Spinal cord (tissue), 10 donors: ENCODE data around the gene PITHD1. TPM values are rescaled to one million over a fixed set of nuclear protein-coding genes. Genes with fewer than 3 reads are reported as not detected.
A peak's percentile ranks its signal among the peaks of the same experiment; 100 is the strongest.
"Not testable (repeated sequence)": the region's sequence is repeated elsewhere in the genome, so short reads cannot be mapped to it uniquely, and the experiment has no call there.

ENCODE experiments used
- DNase-seq, 6 donors: peaks; one replicate each; pipeline versions ENCODE4 v3.0.0 to v3.0.0-alpha.2; 2013 to 2015; ENCODE audit warnings: low spot score in 6 of 6, low read depth in 4 of 6
- H3K27ac ChIP-seq: one replicate; pipeline ENCODE4 v1.5.1; 2013; ENCODE audit warnings: low read depth, low read length, control low read depth
- H3K27me3 ChIP-seq: one replicate; pipeline ENCODE4 v1.6.1; 2013; ENCODE audit warnings: low read length; ENCODE audit not compliant: control insufficient read depth, insufficient read depth
- H3K36me3 ChIP-seq: one replicate; pipeline ENCODE4 v1.6.1; 2013; ENCODE audit warnings: low read length; ENCODE audit not compliant: control insufficient read depth, insufficient read depth
- H3K4me1 ChIP-seq: one replicate; pipeline ENCODE4 v1.6.1; 2013; ENCODE audit warnings: low read length; ENCODE audit not compliant: control insufficient read depth, insufficient read depth
- H3K4me3 ChIP-seq: one replicate; pipeline ENCODE4 v1.5.1; 2013; ENCODE audit warnings: low read depth, low read length, control low read depth
- H3K9me3 ChIP-seq: one replicate; pipeline ENCODE4 v1.6.1; 2013; ENCODE audit warnings: low read length; ENCODE audit not compliant: control insufficient read depth, insufficient read depth
- WGBS: methylation state at CpG from one replicate; pipeline ENCODE4 v1.1.5; 2013; ENCODE audit warnings: missing lambda C conversion rate; ENCODE audit not compliant: insufficient coverage; 5-methylcytosine and 5-hydroxymethylcytosine counted together
- polyA plus RNA-seq, 2 donors: library from polyadenylated mRNA; unstranded; fragments of 120-200 nt; gene quantifications; one replicate each; pipeline ENCODE4 v1.2.1, GENCODE V29; 2013; ENCODE audit not compliant: insufficient read length in 2 of 2
- total RNA-seq, 2 donors: library from RNA; depleted of rRNA in 1 of 2; stranded (reverse); fragments of 120-200 nt in 1 of 2; fragments of >200 nt in 1 of 2; gene quantifications; one replicate each; pipeline versions ENCODE4 v1.2.3 to v1.2.4, GENCODE V29; 2013 to 2014
- donor health status: healthy.

Gene PITHD1
- total and polyA plus RNA-seq, 4 donors, result 86.3 to 137 (median 117) TPM

DNA sequence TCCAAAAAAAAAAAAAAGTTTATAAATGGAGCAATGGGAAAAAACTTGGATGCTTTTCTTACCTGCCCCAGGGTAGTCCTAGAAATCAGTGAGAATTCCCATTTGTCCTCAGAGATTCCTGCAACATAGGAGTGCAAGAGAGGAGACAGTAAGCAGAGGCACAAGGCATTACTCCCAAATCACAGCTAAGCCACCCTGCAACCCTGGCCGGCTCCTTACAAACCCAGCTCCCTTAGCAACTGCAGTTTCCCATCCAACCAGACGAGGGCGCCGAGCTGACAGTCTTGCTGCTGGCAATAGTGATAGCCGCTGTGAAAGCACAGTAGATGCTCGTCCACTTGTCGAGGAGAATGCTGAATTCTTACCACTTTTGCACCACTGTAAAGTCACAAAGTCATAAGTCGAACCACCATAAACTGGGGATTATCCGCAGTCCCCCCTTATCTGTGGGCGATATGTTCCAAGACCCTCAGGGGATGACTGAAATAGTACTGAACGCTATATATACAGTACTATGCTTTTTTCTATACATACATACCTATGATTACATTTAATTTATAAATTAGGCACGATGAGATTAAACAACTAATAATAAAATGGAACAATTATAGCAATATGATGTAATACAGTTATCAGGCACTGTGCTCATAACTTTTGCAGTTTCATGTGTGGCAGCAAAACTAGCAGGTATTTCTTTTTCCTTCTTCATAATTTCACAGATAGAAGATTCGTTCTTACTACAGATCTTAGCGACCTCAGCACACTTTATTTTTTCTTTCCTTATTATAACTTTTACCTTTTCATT is 6.0 kb upstream of the PITHD1 start:
- WGBS, result 10% methylated on average over 9 of the region's 14 CpGs
- H3K36me3 ChIP-seq, result peaks cover 20% of the 10 kb centered on the region
- no peaks in the 10 kb centered on the region for H3K9me3 ChIP-seq
- H3K4me1 ChIP-seq, result peaks cover 1% of the 10 kb centered on the region
- peak; percentile 38 to 93 (median 72) for DNase-seq
- peak overlapping the region; percentile 18 for H3K4me3 ChIP-seq
- H3K27ac ChIP-seq, result no peak overlapping the region
- no peaks in the 10 kb centered on the region for H3K27me3 ChIP-seq

DNA sequence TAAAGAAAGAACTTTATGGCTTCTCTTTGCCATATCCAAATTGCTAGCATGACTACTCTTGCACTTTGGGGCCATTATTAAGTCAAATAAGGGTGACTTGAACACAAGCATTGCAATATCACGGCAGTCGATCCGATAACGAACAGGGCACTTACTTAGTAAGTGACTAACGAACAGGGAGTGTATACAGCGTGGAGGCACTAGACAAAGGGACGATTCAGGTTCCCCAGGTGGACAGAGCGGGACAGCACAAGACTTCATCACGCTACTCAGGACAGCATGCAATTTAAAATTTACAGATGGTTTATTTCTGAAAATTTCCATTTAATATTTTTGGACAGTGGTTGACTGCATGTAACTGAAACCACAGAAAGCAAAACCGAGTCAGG is 5.4 kb upstream of the PITHD1 start:
- 69% methylated on average over 7 of the region's 10 CpGs for WGBS

DNA sequence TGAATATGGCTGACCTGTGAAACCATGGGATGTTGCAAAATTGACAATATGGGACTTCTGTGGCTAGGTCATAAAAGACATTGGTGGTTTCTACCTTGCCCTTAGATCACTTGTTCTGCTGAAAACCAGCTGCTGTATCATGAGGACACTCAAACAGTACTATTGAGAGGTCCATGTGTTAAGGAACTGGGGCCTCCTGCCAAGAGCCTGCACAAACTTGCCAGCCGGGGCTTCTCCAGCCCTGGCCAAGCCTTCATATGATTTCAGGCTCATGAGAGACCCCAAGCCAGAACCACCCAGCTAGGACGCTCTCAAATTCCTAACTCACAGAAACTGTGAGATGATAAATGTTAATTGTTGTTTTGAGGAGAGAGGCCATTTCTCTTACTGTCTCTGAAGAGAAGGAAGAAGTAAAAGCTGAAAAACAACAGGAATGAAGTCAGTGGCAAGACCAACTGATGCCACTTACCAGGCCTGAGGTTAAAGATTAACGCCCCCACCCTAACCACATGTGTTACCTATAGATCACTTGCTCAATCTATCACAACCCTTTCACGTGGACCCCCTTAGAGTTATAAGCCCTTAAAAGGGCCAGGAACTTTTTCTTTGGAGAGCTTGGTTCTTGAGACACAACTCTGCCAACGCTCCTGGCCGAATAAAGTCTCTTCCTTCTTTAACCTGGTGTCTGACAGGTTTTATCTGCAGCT is 3.9 kb upstream of the PITHD1 start:
- H3K4me1 ChIP-seq, result peaks cover 8% of the 10 kb centered on the region
- DNase-seq, result no peak
- WGBS, result 82% methylated on average over 5 of the region's 6 CpGs
- H3K9me3 ChIP-seq, result no peaks in the 10 kb centered on the region
- no peaks in the 10 kb centered on the region for H3K27me3 ChIP-seq
- no peak overlapping the region for H3K4me3 ChIP-seq
- H3K27ac ChIP-seq, result no peak overlapping the region
- peaks cover 11% of the 10 kb centered on the region for H3K36me3 ChIP-seq

More for the DNA sequence above, 5.4 kb upstream of the PITHD1 start:
- no peak overlapping the region for H3K4me3 ChIP-seq
- no peak overlapping the region for H3K27ac ChIP-seq
- DNase-seq, result no peak
- peaks cover 7% of the 10 kb centered on the region for H3K4me1 ChIP-seq
- H3K27me3 ChIP-seq, result no peaks in the 10 kb centered on the region
- no peaks in the 10 kb centered on the region for H3K9me3 ChIP-seq
- H3K36me3 ChIP-seq, result peaks cover 20% of the 10 kb centered on the region

DNA sequence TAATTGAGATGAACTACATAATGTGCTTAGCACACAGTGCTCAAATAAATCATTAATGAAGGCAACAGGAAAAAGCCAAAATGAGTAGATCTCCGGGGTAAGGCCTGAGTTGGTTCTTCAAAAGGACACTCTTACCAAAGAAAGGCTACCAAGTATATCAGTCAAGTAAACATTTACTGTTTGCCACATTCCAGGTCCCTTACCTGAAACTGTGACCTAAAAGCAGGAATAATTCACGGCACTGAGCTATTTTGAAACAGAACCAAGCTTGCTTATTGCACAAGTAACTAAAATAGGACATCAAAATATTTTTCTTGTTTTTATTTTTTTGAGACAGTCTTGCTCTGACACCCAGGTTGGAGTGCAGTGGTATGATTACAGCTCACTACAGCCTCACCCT is 2.0 kb upstream of the PITHD1 start:
- H3K36me3 ChIP-seq, result peaks cover 7% of the 10 kb centered on the region
- no peaks in the 10 kb centered on the region for H3K27me3 ChIP-seq
- H3K9me3 ChIP-seq, result no peaks in the 10 kb centered on the region
- no peak for DNase-seq
- peaks cover 8% of the 10 kb centered on the region for H3K4me1 ChIP-seq
- no peak overlapping the region for H3K27ac ChIP-seq
- 100% methylated on average over 1 of the region's 2 CpGs for WGBS
- no peak overlapping the region for H3K4me3 ChIP-seq

DNA sequence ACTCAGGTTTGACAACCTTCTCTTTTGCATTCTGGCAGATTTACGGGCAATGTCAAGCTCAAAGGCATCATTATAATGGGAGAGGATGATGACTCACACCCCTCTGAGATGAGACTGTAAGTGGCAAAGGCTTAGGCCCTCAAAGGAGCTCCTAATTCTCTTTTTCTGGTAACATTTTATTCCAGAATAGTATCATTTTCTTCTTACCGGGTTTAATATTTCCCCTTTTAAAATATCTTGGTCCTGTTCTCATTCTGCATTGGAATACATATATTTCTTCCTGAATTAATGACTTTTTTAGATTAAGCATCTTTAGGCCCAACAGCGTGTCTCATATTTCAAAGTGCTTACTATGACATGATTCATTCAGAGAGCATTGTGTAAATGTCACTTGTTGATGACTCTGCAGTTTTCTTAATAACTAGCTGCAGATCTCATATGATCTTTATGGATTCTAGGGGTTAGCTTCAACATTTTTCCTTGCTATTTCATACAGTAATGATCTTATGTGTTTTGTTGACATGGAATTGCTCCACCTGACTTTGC is 1.7 kb downstream of the PITHD1 start:
- no CpG with 5 or more reads among the region's 3 CpGs for WGBS
- H3K36me3 ChIP-seq, result peaks cover 30% of the 10 kb centered on the region
- no peaks in the 10 kb centered on the region for H3K9me3 ChIP-seq
- H3K27ac ChIP-seq, result no peak overlapping the region
- peaks cover 8% of the 10 kb centered on the region for H3K4me1 ChIP-seq
- no peak for DNase-seq
- H3K27me3 ChIP-seq, result no peaks in the 10 kb centered on the region
- no peak overlapping the region for H3K4me3 ChIP-seq

DNA sequence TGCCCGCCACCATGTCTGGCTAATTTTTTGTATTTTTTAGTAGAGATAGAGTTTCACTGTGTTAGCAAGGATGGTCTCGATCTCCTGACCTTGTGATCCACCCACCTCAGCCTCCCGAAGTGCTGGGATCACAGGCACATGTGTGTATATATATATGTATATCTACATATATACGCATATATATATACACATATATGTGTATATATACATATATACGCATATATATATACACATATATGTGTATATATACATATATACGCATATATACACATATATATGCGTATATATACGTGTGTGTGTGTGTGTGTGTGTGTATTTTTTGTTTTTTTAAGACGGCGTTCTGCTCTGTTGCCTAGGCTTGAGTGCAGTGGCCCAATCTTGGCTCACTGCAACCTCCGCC is 4.9 kb downstream of the PITHD1 start:
- not testable (repeated sequence) for H3K4me1 ChIP-seq, DNase-seq, H3K4me3 ChIP-seq, H3K9me3 ChIP-seq, H3K27ac ChIP-seq, H3K27me3 ChIP-seq
- peaks cover 50% of the 10 kb centered on the region for H3K36me3 ChIP-seq
- 100% methylated on average over 1 of the region's 11 CpGs for WGBS

DNA sequence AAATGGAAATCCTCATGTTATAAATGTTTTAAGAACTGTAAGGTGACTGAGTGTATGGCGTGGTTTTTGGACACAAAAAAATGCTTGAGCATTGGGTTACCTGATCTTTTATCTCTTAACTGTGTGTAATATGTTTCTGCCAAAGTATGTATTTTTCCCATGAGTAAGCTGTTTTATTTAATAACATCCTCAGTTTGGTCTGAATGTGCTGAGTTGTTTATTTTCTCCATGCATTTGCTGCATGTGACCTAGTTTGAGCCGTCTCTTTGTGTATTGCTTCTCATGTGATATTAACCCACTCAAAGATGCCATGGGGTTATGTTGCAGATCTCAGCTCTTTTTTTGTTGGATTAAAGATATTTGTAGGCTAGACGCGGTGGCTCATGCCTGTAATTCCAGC is 6.6 kb downstream of the PITHD1 start:
- no peak overlapping the region for H3K4me3 ChIP-seq
- no peaks in the 10 kb centered on the region for H3K27me3 ChIP-seq
- peaks cover 58% of the 10 kb centered on the region for H3K36me3 ChIP-seq
- WGBS, result 100% methylated on average over 2 of the region's 4 CpGs
- no peaks in the 10 kb centered on the region for H3K4me1 ChIP-seq
- DNase-seq, result peak in 1 of 6 donors; percentile 20
- no peaks in the 10 kb centered on the region for H3K9me3 ChIP-seq
- no peak overlapping the region for H3K27ac ChIP-seq

DNA sequence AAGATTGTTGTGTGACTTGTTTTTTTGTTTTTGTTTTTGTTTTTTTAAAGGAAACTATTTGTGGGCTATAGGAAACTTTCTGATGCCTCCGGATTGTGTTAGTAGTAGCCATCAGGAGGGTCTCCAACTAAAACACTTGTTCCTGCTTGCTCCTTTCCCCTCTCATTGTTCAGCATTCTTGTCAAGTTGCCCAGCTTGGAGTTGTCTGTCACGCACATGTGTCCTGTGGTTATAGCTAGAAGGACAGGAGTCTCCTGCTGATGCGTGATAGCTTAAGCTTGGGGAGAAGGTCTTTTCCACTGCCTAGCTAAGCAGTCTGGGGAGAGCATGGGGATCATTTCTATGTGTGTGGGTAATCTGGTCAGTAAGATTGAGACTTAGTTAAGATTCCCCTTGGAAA is 9.5 kb downstream of the PITHD1 start:
- WGBS, result 89% methylated on average over 2 of the region's 3 CpGs
- Histone ChIP-seq H3K9me3 (no peaks in the 10 kb centered on the region), H3K4me1 (peaks cover 19% of the 10 kb centered on the region), H3K4me3 (no peak overlapping the region), H3K27ac (no peak overlapping the region), H3K36me3 (peaks cover 45% of the 10 kb centered on the region), H3K27me3 (no peaks in the 10 kb centered on the region)
- no peak for DNase-seq

DNA sequence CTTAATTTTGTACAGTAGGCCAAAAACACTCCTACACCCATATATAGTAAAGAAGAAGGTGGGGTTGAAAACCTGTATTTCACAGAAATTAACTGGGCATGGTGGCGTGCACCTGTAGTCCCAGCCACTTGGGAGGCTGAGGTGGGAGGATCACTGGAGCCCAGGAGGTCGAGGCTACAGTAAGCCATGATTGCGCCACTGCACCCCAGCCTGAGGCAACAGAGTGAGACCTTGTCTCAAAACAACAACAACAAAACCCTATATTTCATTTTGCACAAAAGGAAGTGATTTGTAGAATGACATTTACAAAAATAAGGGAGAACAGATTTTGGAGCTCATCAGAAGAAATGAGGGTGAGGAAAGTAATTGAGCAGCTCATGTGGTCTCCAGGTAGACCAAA is 10.5 kb downstream of the PITHD1 start:
- H3K4me1 ChIP-seq, result peaks cover 28% of the 10 kb centered on the region
- no peak overlapping the region for H3K4me3 ChIP-seq
- H3K27ac ChIP-seq, result no peak overlapping the region
- peaks cover 48% of the 10 kb centered on the region for H3K36me3 ChIP-seq
- 86% methylated on average over 1 of the region's 3 CpGs for WGBS
- no peaks in the 10 kb centered on the region for H3K9me3 ChIP-seq
- H3K27me3 ChIP-seq, result no peaks in the 10 kb centered on the region
- no peak for DNase-seq
